ENCODE data around the gene GPATCH8.
"Not testable (repeated sequence)": the region's sequence is repeated elsewhere in the genome, so short reads cannot be mapped to it uniquely, and the experiment has no call there.

Gene GPATCH8

DNA sequence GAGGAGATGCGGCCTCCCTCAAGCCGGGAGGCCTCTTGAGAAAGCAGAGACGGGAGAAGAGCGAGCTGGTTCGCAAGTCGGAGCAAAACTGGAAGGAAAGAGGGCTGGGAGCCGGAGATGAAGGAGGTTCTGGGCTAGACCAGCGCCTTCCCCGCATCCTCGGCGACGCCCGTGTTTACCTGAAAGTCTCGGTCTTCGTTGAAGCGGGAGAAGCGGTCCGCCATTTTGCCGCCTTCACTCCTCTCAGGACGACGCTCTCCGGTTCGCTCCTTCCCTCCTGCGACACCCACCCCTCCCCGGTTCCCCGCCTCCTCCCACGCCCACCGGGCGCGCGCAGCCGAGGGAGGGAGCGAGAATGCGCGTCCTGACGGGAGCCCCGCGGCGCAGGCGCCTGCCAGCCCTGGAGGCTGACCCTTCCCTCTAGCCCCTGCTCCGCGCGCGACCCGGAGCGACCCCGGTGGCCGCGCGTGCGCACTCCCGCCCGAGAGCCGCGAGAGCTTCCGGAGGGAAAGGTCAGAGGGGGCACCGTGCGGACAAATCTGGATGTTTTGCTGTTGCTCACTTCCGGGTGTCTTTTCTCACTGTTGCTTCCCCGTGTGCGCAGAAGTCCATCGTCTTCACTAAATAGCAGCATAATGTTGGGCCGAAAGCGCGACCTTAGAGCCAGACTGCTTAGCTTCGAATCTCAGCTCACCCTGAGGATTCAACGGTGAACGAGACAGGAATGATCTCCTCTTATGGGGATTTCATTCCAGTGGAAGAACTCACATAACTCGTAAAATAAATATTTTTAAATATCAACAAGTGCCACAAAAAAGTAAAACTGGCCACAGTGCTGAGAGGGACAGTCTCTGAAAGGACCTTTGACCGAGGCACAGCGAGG is at the start of gene GPATCH8:
TSS of gene GPATCH8 (minus strand) at position 260 of the 883 bp plus-strand sequence. CDS start at position 224, 36 bp downstream.
- peak; percentile 92 for DNase-seq

DNA sequence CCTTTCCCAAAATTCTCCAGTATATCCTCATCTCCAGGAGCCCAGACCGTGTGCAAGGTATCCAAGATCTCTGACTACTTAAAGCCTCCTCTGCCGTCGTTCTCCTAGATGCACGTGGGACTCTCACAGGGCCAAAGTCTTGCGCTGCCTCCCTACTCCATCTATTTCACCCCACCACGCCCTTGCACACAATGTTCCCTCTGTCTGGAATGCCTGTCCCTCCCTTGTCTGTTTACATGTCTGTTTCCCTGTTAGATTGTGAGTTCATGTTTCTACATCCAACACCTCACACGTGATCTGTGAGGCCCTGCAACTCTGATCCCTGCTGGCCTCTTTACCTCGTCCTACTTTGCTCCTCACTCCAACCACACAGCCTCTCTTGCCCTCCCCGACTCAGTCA is 49.2 kb upstream of the GPATCH8 start:
- no peak for DNase-seq

DNA sequence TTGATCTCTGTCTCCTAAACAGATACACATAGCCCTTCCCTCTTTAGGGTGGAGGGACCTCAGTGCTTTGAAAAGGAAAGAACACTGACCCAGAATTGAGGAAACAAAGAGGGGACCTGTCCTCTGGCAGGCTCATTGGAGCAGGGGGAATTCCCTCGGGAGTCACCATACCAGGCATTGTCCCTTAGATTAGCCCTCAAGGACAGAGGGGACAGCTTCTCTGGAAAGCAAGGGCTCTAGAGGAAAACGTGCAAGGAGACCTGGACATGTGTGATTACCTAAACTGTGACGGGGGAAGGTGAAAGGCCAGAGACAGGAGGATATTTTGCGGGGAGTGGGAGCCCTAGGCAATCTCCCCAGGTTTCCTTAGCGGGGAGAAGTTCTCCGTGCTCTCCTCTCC is 46.5 kb upstream of the GPATCH8 start:
- DNase-seq: no peak

DNA sequence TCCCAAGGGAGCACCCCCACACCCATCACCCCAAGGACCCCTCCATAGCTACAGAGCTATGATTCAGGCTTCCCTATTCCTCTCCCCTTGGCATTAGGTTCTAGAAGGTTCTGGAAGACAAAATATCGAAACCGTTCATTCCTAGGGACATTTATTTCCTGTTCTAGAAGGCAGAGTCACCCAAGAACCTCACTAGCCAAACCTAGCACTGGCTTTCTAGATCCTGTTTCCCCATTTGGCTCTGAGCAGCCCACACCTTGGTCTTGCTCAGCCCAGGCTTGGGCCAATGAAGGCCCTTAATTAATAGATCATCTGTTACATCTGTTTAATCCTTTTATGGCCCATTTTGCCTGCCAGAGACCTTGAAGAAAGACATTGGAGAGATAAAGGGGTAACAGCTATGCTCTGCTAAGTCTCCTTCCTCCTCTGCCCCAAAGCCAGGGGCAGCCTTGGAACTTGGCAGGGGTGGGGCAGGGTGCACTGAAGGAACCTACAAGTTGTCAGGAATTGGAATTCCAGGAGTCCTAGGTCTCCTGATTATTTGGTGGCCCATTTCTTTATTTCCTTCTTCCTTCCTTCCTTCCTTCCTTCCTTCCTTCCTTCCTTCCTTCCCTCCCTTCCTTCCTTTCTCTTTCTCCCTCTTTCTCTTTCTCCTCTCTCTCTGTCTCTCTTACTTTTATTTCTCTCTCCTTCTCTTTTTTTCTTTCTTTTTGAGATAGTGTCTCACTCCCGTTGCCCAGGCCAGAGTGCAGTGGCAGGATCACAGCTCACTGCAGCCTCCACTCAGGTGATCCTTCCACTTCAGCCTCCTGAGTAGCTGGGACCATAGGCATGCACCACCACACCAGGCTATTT is 45.4 kb upstream of the GPATCH8 start:
- DNase-seq: no peak

DNA sequence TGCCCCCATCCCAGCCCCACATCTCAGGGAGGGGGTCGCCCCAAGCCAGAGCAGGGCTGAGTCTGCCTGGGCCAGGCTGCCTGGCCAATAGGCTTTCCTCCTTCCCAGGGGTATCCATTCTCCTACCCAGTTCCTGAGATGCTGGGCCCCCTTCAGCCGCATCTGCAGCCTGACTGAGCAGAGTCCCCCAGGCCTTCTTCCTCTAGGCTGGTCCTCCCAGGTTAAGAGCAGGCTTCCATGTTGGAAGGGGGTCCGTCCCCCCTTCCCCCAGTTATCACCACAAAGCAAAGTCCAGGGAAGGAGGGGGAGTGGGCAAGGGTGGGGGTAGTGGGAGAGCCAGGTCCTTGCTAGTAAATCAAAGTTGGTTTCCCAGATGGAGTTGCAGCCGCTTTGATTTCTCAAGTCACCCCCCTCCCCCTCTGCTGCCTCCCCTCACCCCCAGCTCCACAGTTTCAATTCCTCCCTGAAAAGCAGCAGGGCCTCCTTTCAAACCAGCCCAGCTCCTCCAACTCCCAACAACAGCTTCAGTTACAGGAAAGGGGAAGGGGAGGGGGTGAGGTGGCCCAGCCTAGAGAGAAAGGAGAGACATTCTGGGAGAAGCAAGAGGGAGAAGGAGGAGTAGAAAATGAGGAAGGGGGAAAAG is 44.5 kb upstream of the GPATCH8 start:
- no peak for DNase-seq

DNA sequence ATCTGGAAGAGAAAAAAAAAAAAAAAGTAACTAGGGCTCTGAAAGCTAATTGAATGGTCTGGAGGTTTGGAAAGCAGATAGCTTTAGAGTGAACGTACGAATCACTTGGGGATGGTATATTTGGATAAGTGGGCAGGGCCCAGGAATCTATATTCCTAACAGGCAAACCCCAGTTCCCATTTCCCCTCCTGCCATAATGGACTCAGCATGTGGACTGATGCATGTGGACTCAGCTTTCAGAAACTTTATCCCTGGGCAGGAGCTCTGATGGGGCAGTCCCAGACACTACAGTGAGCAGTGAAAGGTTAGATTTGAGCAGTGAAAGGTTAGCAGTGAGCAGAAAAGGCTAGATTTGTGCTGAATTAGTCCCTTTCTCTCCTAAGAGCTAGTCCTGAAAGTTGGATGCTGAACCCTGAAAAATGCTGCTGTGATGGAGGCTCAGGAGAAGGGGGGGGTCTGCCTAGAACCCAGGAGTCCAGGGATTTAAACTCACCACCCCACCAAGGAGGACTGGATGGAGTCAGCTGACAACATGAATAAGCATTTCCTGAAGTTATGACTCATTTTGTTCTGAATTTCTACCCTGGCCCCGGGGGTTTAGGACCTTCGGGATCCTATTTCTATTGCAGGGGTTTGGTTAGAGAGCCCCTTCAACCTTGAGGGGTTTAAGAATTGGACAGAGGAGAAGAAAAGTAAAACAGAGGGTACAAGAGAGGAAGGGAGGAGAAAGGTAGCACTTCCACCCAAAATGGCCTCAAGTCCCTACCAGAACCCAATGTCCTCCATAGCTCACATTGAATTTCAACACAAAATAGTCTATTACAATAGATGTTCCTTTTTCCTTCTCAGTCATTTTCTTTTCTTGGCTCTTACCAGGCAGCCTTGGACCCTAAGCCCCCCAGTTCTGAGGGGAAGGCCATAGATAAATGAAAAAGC is 43.7 kb upstream of the GPATCH8 start:
- DNase-seq: no peak

DNA sequence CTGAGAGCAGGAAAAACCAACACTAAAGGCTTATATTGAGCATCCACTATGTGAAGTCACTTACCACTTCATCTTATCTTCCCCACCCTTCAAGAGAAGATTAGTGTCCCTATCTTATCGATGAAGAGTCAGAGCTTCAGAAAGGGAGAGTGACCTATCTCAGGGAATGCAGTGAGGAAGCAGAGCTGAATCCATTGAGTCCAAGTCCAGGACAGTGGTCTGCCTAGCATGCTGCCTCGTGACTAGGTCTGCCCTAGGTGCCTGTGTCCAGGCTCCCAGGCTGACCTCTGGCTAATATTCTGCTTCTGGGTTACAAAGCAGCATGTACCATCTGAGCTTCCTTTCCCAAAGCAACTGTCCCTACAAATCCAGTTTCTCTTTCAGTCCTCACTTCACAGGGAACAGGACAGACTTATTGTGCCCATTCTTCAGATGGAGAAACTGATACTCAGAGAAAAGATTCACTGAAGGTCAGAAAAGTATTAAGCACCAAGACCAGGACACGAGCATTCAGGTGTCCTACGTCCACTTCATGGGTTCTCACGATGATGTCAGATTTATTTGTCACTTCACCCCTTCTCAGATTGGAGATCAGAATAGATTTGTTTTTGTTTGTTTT is 40.8 kb upstream of the GPATCH8 start:
- no peak for DNase-seq

DNA sequence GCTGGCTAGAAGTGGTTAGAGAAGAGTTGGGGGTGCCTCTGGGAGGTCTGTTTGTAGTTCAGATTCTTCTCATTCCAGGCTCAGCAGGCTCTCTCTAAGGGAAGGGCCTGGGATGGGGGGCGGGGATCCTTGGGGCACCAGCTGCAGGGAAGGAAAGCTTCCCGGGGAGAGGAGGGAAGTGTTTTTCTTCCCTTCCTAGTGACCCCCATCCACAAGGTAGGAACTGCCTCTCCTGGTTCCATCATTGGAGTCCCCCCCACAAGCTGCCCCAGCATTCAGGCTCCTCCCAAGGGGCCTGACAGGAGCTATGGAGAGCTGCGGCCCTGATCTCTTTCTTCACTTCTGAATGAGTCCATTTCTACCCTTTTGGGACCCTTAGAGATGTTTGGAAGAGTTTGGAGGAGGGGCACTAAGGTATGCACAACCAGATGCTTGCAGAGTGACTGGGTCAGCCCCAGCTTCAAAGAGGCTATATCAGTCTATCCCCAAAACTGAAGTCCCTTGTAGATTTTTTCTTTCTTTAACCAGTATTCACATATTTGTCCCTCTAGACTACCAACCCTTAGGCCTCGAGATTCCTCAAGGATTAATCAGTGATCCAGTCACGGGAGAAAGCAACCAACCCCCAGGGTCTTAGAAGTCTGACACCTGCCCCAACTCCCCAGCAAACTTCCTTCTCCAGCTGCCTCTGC is 40.2 kb upstream of the GPATCH8 start:
- no peak for DNase-seq

DNA sequence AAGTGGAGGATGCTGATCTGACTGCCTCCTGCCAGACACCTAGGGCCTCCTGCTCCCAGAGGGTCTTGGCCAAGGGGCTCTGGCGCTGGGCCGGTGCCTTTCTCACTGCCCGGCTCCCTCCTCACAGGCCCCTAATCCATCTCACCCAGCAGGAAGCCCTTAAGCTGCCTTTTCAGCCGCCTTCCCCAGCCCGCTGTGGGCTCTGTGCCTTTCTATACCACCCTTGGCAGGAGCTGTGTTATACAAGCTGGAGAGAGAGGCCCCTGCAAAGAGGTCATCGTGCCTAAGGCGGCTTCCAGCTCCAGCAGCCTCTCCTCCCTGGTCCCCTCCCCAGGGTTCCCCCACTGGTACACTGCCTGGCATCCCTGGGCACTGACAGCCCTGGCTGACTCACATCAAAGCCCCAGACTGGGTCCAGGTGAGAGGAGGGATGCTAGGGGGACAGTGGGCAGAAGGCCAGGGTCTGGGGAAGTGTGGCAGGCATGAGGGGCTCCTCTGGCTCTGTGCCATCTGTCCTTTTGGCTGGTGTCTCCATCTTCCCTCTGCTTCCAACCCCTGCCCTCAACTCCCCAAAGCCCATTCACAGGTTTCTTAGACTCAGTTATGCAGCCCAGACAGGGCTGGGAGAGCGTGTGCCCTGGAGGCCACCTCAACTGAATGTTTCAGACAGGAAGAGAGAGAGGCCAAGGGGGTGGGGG is 38.8 kb upstream of the GPATCH8 start:
- no peak for DNase-seq

DNA sequence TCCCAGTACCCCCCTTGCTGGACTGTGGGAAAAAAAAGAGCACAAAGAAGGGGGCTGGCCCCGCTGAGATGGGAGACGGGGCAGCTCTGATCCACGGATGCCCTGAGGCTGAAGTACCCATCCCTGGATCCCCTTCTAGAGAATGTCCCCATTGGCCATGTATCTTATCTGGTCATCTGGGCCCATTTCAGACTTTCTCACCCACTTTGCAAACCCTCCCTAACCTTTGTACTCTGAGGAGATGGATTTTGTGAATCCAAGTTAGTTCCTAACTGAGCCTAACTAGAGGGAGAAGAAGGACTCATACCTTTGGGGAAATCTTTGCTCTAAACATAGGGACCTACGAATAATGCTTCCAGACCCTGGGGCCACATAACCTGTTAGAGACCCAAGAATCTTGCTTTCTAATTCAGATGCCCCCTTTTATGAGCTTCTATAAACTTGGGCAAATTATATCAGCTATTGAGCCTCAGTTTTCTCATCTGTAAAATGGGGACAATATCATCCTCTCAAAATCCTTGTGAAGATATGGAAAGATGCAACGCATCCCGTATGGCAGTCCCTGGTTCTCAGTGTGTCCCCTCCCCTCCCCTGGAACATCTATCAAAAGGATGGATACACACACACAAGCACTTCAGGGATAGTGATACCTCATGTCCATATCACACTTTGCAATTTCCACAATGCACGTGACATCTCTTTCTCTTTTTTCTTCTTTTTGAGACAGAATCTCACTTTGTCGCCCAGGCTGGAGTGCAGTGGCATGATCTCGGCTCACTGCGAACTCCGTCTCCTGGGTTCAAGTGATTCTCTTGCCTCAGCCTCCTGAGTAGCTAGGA is 37.3 kb upstream of the GPATCH8 start:
- DNase-seq: no peak

DNA sequence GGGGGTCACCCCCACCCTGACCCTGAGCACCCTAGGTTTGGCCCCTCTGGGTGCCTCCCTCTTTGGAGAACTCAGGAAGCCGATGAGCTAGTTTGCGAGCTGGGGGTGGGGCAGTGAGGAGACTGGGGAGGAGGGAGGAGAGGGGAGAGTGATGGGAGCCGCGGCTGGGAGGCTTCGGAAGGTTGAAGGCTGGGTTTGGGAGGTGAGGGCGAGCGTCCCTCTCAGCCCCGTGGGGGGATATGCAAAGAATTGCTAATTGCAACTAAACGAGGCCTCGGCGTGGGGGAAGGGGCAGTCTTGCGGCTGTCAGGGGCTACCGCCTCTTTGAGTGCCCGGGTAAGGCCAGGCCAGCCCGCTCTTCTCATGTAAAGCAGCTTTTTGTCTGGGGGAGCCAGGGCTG is 36.5 kb upstream of the GPATCH8 start:
- DNase-seq: no peak

DNA sequence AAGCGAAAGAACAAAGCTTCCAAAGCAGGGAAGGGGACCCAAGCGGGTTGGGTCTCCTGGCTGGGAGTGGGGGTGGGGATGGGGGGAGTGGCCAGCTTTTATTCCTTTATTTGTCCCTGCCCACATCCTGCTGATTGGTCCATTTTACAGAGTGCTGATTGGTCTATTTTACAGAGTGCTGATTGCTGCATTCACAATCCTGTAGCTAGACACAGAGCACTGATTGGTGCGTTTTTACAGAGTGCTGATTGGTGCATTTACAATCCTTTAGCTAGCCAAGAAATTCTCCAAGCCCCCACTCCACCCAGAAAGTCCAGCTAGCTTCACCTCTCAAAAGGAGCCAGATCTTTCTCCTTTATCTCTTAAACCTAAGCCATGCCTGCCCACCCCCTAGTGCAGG is 34.7 kb upstream of the GPATCH8 start:
- not testable (repeated sequence) for DNase-seq

DNA sequence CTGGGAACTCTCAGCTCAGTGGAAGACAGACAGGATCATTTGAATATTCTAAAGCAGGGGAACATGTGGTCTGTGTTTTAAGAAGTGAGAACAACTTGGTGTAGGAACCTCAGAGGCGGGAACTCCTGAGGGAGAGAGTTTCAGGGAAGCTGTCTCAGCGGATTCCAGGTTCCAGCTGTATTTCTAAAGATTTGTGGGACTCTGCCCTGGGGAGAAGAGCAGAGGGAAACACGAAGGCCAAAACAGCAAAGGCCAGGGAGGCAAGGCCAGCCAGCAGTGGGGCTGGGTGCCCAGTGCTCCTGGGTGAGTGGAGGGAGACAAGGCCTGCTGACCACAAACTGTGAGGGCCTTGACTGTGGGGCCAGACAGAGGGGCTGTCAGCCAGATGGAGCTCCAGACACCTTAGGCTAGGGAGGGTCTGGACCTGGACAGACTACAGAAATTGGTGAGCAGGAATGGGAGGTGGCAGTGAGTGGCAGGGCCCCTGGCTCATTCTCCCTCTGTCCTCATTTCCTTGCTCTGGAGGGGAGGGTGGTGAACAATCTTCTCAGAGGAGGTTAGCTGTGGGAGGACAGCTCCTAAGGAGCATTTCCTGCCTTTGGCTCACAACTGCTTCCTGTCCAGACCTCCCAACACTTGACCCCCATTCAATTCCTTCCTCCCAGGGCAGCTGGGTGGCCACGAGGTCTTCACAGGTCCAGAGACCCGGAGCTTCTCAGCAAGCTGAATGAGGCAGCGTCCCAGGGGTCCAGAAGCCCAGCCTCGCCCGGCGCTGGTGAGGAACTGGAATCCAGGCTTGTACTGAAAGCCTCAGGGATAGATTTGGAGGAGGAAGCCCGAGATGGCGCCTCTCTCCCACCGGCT is 33.1 kb upstream of the GPATCH8 start:
- no peak for DNase-seq

DNA sequence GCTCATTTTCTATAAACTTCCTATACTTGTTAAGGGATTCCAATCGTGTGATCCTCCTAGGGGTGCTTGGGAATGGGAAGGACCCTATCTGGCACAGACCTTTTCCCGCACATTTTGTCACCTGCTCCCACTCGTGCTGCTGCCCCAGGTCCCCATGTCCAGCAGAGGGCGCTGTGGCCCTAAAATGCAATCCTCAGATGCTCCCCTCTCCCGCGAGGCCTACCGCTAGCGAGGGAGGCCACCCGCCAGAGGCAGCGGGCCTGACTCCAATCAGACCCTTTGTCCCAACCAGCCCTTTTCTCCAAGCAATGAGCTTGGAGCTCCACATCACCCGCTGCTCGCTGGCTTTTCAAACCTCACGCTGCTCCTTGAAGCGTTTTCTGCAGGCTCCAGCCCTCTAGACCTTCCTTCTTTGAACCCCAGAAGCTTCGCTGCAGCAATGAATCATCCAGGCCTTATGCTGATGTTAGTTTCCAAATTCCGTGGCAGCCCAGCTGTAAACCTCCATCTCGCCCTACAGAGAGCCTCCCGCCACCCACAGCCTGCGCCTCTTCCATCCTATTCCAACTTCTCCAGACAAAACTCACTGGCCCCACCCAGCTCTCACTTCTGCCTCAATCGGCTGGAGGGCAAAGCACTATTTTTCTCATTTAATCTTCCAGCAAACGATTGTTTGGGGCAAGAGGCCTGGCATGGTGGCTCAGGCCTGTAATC is 30.5 kb upstream of the GPATCH8 start:
- peak; percentile 38 for DNase-seq

DNA sequence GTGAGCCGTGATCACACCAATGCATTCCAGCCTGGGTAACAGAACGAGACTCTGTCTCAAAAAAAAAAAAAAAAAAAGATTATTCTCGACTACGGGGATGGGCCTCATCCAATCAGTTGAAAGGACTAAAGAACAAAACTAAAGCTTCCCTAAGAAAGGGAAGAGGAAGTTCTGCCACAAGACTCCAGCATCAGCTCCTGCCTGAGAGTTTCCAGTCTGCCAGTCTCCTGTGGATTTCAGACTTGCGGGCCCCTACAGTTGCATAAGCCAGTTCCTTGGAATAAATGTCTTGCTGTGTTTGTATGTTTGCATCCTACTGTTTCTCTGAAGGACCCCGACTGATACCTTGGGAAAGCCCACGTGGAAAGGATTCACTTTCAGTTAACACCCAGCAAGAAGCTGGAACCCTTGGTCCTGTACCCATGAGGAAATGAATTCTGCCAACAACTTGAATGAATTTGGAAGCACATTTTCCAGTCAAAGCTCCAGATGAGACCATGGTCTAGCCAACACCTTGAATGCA is 27.8 kb upstream of the GPATCH8 start:
- no peak for DNase-seq

DNA sequence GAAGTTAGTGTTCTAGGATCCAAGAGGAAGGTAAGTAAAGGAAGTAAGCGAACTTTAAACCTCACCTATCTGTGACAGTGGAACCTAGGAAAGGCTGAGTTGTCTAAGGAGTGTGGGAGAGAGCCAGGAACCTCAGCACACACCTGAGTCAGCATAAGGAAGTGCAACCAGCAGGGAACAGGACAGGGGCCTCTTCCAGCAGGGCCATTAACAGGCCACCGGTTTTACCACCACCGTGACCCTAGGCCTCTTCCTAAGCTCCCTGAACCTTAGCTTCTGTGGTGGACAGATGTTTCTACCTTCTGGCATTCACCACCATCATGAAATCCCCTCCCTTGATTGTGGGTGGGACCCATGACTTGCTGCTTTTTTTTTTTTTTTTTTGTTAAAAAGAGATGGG is 26.7 kb upstream of the GPATCH8 start:
- no peak for DNase-seq

DNA sequence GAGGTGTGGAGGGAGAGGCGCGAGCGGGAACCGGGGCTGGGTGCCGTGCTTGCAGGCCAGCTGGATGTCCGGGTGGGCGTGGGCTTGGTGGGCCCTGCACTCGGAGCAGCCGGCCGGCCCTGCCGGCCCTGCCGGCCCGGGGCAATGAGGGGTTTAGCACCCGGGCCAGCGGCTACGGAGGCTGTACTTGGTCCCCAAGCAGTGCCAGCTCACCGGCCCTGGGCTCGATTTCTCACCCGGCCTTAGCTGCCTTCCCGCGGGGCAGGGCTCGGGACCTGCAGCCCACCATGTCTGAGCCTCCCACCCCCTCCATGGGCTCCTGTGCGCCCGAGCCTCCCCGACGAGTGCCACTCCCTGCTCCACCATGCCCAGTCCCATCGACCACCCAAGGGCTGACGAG is 24.7 kb upstream of the GPATCH8 start:
- DNase-seq: no peak

DNA sequence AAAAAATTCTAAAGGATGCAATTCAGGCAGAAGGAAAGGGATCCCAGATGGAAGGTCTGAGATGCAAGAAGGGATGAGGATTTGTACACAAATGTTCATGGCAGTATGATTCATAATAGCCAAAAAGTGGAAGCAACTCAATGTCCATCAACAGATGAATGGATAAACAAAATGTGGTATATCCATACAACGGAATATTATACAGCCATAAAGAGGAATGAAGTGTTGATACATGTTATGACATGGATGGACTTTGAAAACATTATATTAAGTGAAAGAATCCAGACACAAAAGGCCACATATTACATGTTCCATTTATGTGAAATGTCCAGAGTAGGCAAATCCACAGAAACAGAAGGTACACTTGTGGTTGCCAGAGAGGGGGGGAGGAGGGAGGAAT is 23.9 kb upstream of the GPATCH8 start:
- DNase-seq: no peak
